ENCODE data around the gene RASL10B. TPM values are rescaled to one million over a fixed set of nuclear protein-coding genes. Genes with fewer than 3 reads are reported as not detected.

Gene RASL10B
- total and polyA plus RNA-seq, 2 experiments from 2014 or later: 0.11 to 0.54 TPM

DNA sequence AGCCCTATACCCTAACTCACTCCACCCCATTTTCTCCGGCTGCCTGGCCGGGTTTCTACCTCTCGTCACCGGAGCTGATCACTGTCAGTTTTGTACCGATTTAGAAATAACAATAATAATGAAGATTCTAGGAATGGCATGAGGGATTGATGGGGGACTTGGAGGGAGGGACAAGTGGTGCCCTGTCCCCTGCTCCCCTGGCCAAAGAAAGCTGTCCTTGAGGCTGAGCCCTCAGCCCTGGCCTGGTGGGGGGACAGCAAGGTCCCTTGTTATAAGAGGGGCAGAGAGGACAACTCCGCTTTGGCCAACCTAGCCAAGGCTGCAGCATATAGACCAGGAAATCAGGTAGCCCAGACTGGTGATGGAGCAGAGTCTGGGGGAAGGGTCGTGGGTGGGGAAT is 11.1 kb downstream of the RASL10B start:
- Histone ChIP-seq H3K4me1 (ENCODE audit: insufficient read depth) (no peaks in the 10 kb centered on the region), H3K36me3 (ENCODE audit: low read depth) (no peaks in the 10 kb centered on the region), H2AFZ (no peak overlapping the region), H3K4me3 (no peak overlapping the region), H3K9ac (no peak overlapping the region), H3K9me3 (ENCODE audit: low read depth) (no peaks in the 10 kb centered on the region), H3K27me3 (replicated peaks; ENCODE audit: insufficient read depth) (peaks cover 29% of the 10 kb centered on the region), H3K79me2 (ENCODE audit: insufficient read depth) (no peaks in the 10 kb centered on the region), H3K27ac (no peak overlapping the region), H4K20me1 (ENCODE audit: insufficient read depth) (no peaks in the 10 kb centered on the region), H3K4me2 (ENCODE audit: unreplicated experiment) (no peak overlapping the region), H3F3A (ENCODE audit: insufficient read depth) (no peaks in the 10 kb centered on the region), H3K9me2 (ENCODE audit: insufficient read depth) (no peaks in the 10 kb centered on the region)
- in situ Hi-C loops (cut with MboI): no loop called here
- TF ChIP-seq EZH2phosphoT487 (IDR thresholded peaks at IDR 0.05; ENCODE audit: insufficient read depth, low read depth) (no peak), EZH2 (IDR thresholded peaks at IDR 0.05; ENCODE audit: insufficient read depth, poor library complexity, severe bottlenecking) (no peak)
- WGBS, 2 experiments (ENCODE audit: low coverage in 1 of 2, low lambda C conversion rate in 2 of 2, missing lambda C conversion rate in 2 of 2): 52 to 57% methylated on average over 7 of the region's 7 CpGs
- no peak for DNase-seq

DNA sequence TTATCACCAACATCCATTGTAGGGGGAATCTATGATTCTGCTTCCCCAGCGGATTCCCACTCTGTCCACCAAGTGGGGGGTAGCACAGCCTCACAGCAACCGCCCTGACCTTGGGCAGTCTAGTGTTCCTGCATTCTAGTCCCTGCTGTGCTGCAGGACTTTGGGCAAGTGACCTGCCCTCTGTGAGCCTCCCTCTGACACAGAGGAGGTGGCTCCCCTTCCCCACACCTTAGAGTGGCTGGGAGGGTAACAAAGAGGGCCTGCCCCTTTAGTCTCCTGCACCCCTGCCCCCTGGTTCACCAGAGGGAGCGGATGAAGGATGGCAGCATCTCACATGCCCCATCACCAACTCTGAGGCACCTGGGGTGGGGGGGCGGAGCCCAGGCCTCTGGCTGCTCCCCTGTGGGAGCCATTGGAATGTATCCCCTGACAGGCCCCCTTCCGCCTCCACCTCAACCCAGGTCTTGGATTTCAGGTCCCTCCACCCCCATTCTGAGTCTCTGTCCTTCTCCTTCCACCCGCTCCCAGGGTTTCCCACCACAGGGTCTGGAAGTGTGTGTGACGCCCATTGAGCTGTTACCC is 11.5 kb downstream of the RASL10B start:
- H3K9me2 ChIP-seq (ENCODE audit: insufficient read depth): no peaks in the 10 kb centered on the region
- no peak overlapping the region for H3K4me3 ChIP-seq
- no peaks in the 10 kb centered on the region for H3K4me1 ChIP-seq (ENCODE audit: insufficient read depth)
- no peaks in the 10 kb centered on the region for H3K79me2 ChIP-seq (ENCODE audit: insufficient read depth)
- in situ Hi-C loops (cut with MboI): no loop called here
- no peak overlapping the region for H3K9ac ChIP-seq
- no peaks in the 10 kb centered on the region for H3K9me3 ChIP-seq (ENCODE audit: low read depth)
- H3K27me3 ChIP-seq (replicated peaks; ENCODE audit: insufficient read depth): peaks cover 29% of the 10 kb centered on the region
- no peaks in the 10 kb centered on the region for H3K36me3 ChIP-seq (ENCODE audit: low read depth)
- H3F3A ChIP-seq (ENCODE audit: insufficient read depth): no peaks in the 10 kb centered on the region
- 61 to 64% methylated on average over 7 of the region's 7 CpGs for WGBS, 2 experiments (ENCODE audit: low coverage in 1 of 2, low lambda C conversion rate in 2 of 2, missing lambda C conversion rate in 2 of 2)
- H2AFZ ChIP-seq: no peak overlapping the region
- H3K27ac ChIP-seq: no peak overlapping the region
- TF ChIP-seq EZH2 (IDR thresholded peaks at IDR 0.05; ENCODE audit: insufficient read depth, poor library complexity, severe bottlenecking) (no peak), EZH2phosphoT487 (IDR thresholded peaks at IDR 0.05; ENCODE audit: insufficient read depth, low read depth) (no peak)
- DNase-seq: no peak
- H3K4me2 ChIP-seq (ENCODE audit: unreplicated experiment): no peak overlapping the region
- H4K20me1 ChIP-seq (ENCODE audit: insufficient read depth): no peaks in the 10 kb centered on the region

GRCh38 chr17:35743626-35744328 is 12.3 kb downstream of the RASL10B start:
- TF ChIP-seq EZH2phosphoT487 (IDR thresholded peaks at IDR 0.05; ENCODE audit: insufficient read depth, low read depth) (no peak), EZH2 (IDR thresholded peaks at IDR 0.05; ENCODE audit: insufficient read depth, poor library complexity, severe bottlenecking) (no peak)
- peak; percentile 58 for DNase-seq
- Histone ChIP-seq H3F3A (ENCODE audit: insufficient read depth) (no peaks in the 10 kb centered on the region), H4K20me1 (ENCODE audit: insufficient read depth) (no peaks in the 10 kb centered on the region), H3K9me3 (ENCODE audit: low read depth) (no peaks in the 10 kb centered on the region), H3K27ac (no peak overlapping the region), H3K4me3 (no peak overlapping the region), H3K4me2 (ENCODE audit: unreplicated experiment) (no peak overlapping the region), H3K36me3 (ENCODE audit: low read depth) (no peaks in the 10 kb centered on the region), H3K9me2 (ENCODE audit: insufficient read depth) (no peaks in the 10 kb centered on the region), H3K27me3 (replicated peaks; ENCODE audit: insufficient read depth) (peaks cover 29% of the 10 kb centered on the region), H3K4me1 (ENCODE audit: insufficient read depth) (no peaks in the 10 kb centered on the region), H2AFZ (no peak overlapping the region), H3K79me2 (ENCODE audit: insufficient read depth) (no peaks in the 10 kb centered on the region), H3K9ac (no peak overlapping the region)
- in situ Hi-C loops (cut with MboI): no loop called here
- WGBS, 2 experiments (ENCODE audit: low coverage in 1 of 2, low lambda C conversion rate in 2 of 2, missing lambda C conversion rate in 2 of 2): 38 to 40% methylated on average over 7 of the region's 7 CpGs

DNA sequence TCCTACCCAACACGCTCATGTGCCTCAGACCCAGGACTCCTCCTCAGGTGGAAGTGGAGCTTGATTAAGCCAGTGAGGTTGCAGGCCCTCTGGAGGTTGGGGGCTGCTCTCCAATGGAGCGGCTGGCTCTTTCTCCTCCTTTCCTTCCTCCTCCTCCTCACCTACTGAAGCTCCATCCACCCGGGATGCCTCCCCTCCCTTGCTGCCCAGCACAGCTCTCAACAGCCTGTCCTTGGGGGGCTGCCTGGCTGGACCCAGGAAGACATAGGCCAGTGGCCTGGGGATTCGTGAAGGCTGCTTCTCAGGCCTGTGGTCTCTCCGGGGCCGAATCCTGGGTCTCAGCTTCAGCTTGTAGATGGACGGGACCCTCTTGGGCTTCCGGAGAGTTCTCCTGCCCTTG is 13.4 kb downstream of the RASL10B start:
- WGBS, 2 experiments (ENCODE audit: low coverage in 1 of 2, low lambda C conversion rate in 2 of 2, missing lambda C conversion rate in 2 of 2): 37 to 43% methylated on average over 7 to 8 of the region's 8 CpGs
- no peaks in the 10 kb centered on the region for H3F3A ChIP-seq (ENCODE audit: insufficient read depth)
- H3K79me2 ChIP-seq (ENCODE audit: insufficient read depth): no peaks in the 10 kb centered on the region
- no peak for DNase-seq
- in situ Hi-C loops (cut with MboI): no loop called here
- H3K4me1 ChIP-seq (ENCODE audit: insufficient read depth): no peaks in the 10 kb centered on the region
- H3K27me3 ChIP-seq (replicated peaks; ENCODE audit: insufficient read depth): peaks cover 22% of the 10 kb centered on the region
- H2AFZ ChIP-seq: no peak overlapping the region
- H3K9ac ChIP-seq: no peak overlapping the region
- H4K20me1 ChIP-seq (ENCODE audit: insufficient read depth): no peaks in the 10 kb centered on the region
- TF ChIP-seq EZH2phosphoT487 (IDR thresholded peaks at IDR 0.05; ENCODE audit: insufficient read depth, low read depth) (no peak), EZH2 (IDR thresholded peaks at IDR 0.05; ENCODE audit: insufficient read depth, poor library complexity, severe bottlenecking) (no peak)
- no peak overlapping the region for H3K4me2 ChIP-seq (ENCODE audit: unreplicated experiment)
- no peaks in the 10 kb centered on the region for H3K9me3 ChIP-seq (ENCODE audit: low read depth)
- H3K27ac ChIP-seq: no peak overlapping the region
- no peak overlapping the region for H3K4me3 ChIP-seq
- no peaks in the 10 kb centered on the region for H3K9me2 ChIP-seq (ENCODE audit: insufficient read depth)
- H3K36me3 ChIP-seq (ENCODE audit: low read depth): no peaks in the 10 kb centered on the region
